T-helper 1 cell treated with Interleukin-12 subunit alpha and Interleukin-12 subunit beta and Interleukin-4 antibody, amounts not matched to agents 30 μg/mL and 1 μg/mL, for 36 hours (primary cell): Measurements from ENCODE around the gene NCKIPSD.

Experiments
- H3K27ac Mint-ChIP-seq: one replicate; pipeline ENCODE4 v1.8.0; 2021; ENCODE audit warnings: mild to moderate bottlenecking, mixed read lengths
- H3K27me3 Mint-ChIP-seq: one replicate; pipeline ENCODE4 v1.8.0; 2021; ENCODE audit warnings: low read depth, mixed read lengths
- H3K36me3 Mint-ChIP-seq: one replicate; pipeline ENCODE4 v1.8.0; 2021; ENCODE audit warnings: low read depth, mixed read lengths
- H3K4me1 Mint-ChIP-seq: one replicate; pipeline ENCODE4 v1.8.0; 2021; ENCODE audit warnings: low read depth, mixed read lengths
- H3K4me3 Mint-ChIP-seq: one replicate; pipeline ENCODE4 v1.8.0; 2021; ENCODE audit warnings: mild to moderate bottlenecking, moderate library complexity, mixed read lengths
- H3K9me3 Mint-ChIP-seq: one replicate; pipeline ENCODE4 v1.8.0; 2021; ENCODE audit warnings: mixed read lengths

NCKIPSD gene

GRCh38 chr3:48708481-48708889, 22.8 kb upstream of the NCKIPSD start:
- H3K9me3 Mint-ChIP-seq: no peaks in the 10 kb centered on the region
- peaks cover 19% of the 10 kb centered on the region for H3K4me1 Mint-ChIP-seq
- H3K36me3 Mint-ChIP-seq: peaks cover 19% of the 10 kb centered on the region
- H3K27me3 Mint-ChIP-seq: no peaks in the 10 kb centered on the region
- H3K4me3 Mint-ChIP-seq: no peak overlapping the region
- H3K27ac Mint-ChIP-seq: no peak overlapping the region

GRCh38 chr3:48707157-48707556, 21.4 kb upstream of the NCKIPSD start:
- H3K27ac Mint-ChIP-seq: no peak overlapping the region
- H3K36me3 Mint-ChIP-seq: peaks cover 23% of the 10 kb centered on the region
- no peak overlapping the region for H3K4me3 Mint-ChIP-seq
- no peaks in the 10 kb centered on the region for H3K9me3 Mint-ChIP-seq
- no peaks in the 10 kb centered on the region for H3K27me3 Mint-ChIP-seq
- peaks cover 20% of the 10 kb centered on the region for H3K4me1 Mint-ChIP-seq

- H3K27ac Mint-ChIP-seq: no peak overlapping the region
- H3K4me1 Mint-ChIP-seq: peaks cover 11% of the 10 kb centered on the region
- H3K36me3 Mint-ChIP-seq: peaks cover 20% of the 10 kb centered on the region
Measured at GRCh38 chr3:48702320-48702920, 16.7 kb upstream of the NCKIPSD start.

GRCh38 chr3:48700731-48701405, 15.2 kb upstream of the NCKIPSD start:
- Mint-ChIP-seq H3K9me3 (no peaks in the 10 kb centered on the region), H3K4me3 (no peak overlapping the region), H3K36me3 (peaks cover 22% of the 10 kb centered on the region), H3K4me1 (peaks cover 11% of the 10 kb centered on the region), H3K27me3 (no peaks in the 10 kb centered on the region), H3K27ac (no peak overlapping the region)

More at GRCh38 chr3:48702320-48702920, 16.7 kb upstream of the NCKIPSD start:
- no peak overlapping the region for H3K4me3 Mint-ChIP-seq
- no peaks in the 10 kb centered on the region for H3K27me3 Mint-ChIP-seq
- no peaks in the 10 kb centered on the region for H3K9me3 Mint-ChIP-seq

- H3K4me3 Mint-ChIP-seq: no peak overlapping the region
- no peak overlapping the region for H3K27ac Mint-ChIP-seq
- H3K36me3 Mint-ChIP-seq: peaks cover 23% of the 10 kb centered on the region
- no peaks in the 10 kb centered on the region for H3K27me3 Mint-ChIP-seq
- no peaks in the 10 kb centered on the region for H3K9me3 Mint-ChIP-seq
- peaks cover 12% of the 10 kb centered on the region for H3K4me1 Mint-ChIP-seq
Measured at GRCh38 chr3:48698891-48699290, 13.2 kb upstream of the NCKIPSD start.

- Mint-ChIP-seq H3K9me3 (no peaks in the 10 kb centered on the region), H3K27ac (no peak overlapping the region), H3K36me3 (peaks cover 24% of the 10 kb centered on the region), H3K4me3 (no peak overlapping the region), H3K27me3 (no peaks in the 10 kb centered on the region), H3K4me1 (peaks cover 12% of the 10 kb centered on the region)
Measured at GRCh38 chr3:48697952-48698351, 12.2 kb upstream of the NCKIPSD start.

- Mint-ChIP-seq H3K9me3 (no peaks in the 10 kb centered on the region), H3K36me3 (peaks cover 20% of the 10 kb centered on the region), H3K4me1 (peaks cover 7% of the 10 kb centered on the region), H3K27ac (no peak overlapping the region), H3K4me3 (no peak overlapping the region), H3K27me3 (no peaks in the 10 kb centered on the region)
Measured at GRCh38 chr3:48696601-48697000, 10.9 kb upstream of the NCKIPSD start.

- H3K9me3 Mint-ChIP-seq: no peaks in the 10 kb centered on the region
- no peaks in the 10 kb centered on the region for H3K27me3 Mint-ChIP-seq
- no peak overlapping the region for H3K4me3 Mint-ChIP-seq
- peaks cover 23% of the 10 kb centered on the region for H3K36me3 Mint-ChIP-seq
- peaks cover 7% of the 10 kb centered on the region for H3K4me1 Mint-ChIP-seq
- no peak overlapping the region for H3K27ac Mint-ChIP-seq
Measured at GRCh38 chr3:48696156-48696555, 10.4 kb upstream of the NCKIPSD start.

GRCh38 chr3:48695393-48695753, 9.7 kb upstream of the NCKIPSD start:
- Mint-ChIP-seq H3K27ac (no peak overlapping the region), H3K9me3 (no peaks in the 10 kb centered on the region), H3K4me3 (no peak overlapping the region), H3K27me3 (no peaks in the 10 kb centered on the region), H3K4me1 (peaks cover 6% of the 10 kb centered on the region), H3K36me3 (peaks cover 26% of the 10 kb centered on the region)

GRCh38 chr3:48694610-48695392, 9.1 kb upstream of the NCKIPSD start:
- no peak overlapping the region for H3K27ac Mint-ChIP-seq
- no peaks in the 10 kb centered on the region for H3K27me3 Mint-ChIP-seq
- peaks cover 26% of the 10 kb centered on the region for H3K36me3 Mint-ChIP-seq
- H3K9me3 Mint-ChIP-seq: no peaks in the 10 kb centered on the region
- H3K4me3 Mint-ChIP-seq: no peak overlapping the region
- H3K4me1 Mint-ChIP-seq: peaks cover 1% of the 10 kb centered on the region

GRCh38 chr3:48693826-48694225, 8.1 kb upstream of the NCKIPSD start:
- Mint-ChIP-seq H3K4me3 (no peak overlapping the region), H3K27me3 (no peaks in the 10 kb centered on the region), H3K27ac (no peak overlapping the region), H3K36me3 (peaks cover 22% of the 10 kb centered on the region), H3K9me3 (no peaks in the 10 kb centered on the region), H3K4me1 (peaks cover 1% of the 10 kb centered on the region)

- Mint-ChIP-seq H3K27me3 (no peaks in the 10 kb centered on the region), H3K36me3 (peaks cover 31% of the 10 kb centered on the region), H3K4me1 (peaks cover 1% of the 10 kb centered on the region), H3K4me3 (no peak overlapping the region), H3K27ac (no peak overlapping the region), H3K9me3 (no peaks in the 10 kb centered on the region)
Measured at GRCh38 chr3:48692551-48692950, 6.8 kb upstream of the NCKIPSD start.

- H3K27me3 Mint-ChIP-seq: no peaks in the 10 kb centered on the region
- peaks cover 7% of the 10 kb centered on the region for H3K4me1 Mint-ChIP-seq
- H3K9me3 Mint-ChIP-seq: no peaks in the 10 kb centered on the region
- peaks cover 30% of the 10 kb centered on the region for H3K36me3 Mint-ChIP-seq
- H3K4me3 Mint-ChIP-seq: no peak overlapping the region
- H3K27ac Mint-ChIP-seq: no peak overlapping the region
Measured at GRCh38 chr3:48690846-48691458, 5.2 kb upstream of the NCKIPSD start.

GRCh38 chr3:48689384-48689783, 3.7 kb upstream of the NCKIPSD start:
- no peaks in the 10 kb centered on the region for H3K9me3 Mint-ChIP-seq
- no peak overlapping the region for H3K4me3 Mint-ChIP-seq
- no peaks in the 10 kb centered on the region for H3K27me3 Mint-ChIP-seq
- peaks cover 15% of the 10 kb centered on the region for H3K4me1 Mint-ChIP-seq
- peaks cover 22% of the 10 kb centered on the region for H3K36me3 Mint-ChIP-seq
- no peak overlapping the region for H3K27ac Mint-ChIP-seq

- Mint-ChIP-seq H3K4me3 (no peak overlapping the region), H3K36me3 (peaks cover 22% of the 10 kb centered on the region), H3K4me1 (peaks cover 19% of the 10 kb centered on the region), H3K27ac (no peak overlapping the region), H3K27me3 (no peaks in the 10 kb centered on the region), H3K9me3 (no peaks in the 10 kb centered on the region)
Measured at GRCh38 chr3:48688737-48689075, 3.0 kb upstream of the NCKIPSD start.
